IMR-90 (cell line): ENCODE data around the gene GCLC.

Experiments used
- BHLHE40 ChIP-seq: fragments of 150-350 bp; IDR thresholded peaks from 2 replicates; pipeline ENCODE4 v1.6.1; 2016; ENCODE audit warnings: mild to moderate bottlenecking, low read depth, low read length
- CTCF ChIP-seq: conservative IDR thresholded peaks from 2 replicates; pipeline ENCODE4 v1.5.1; 2012; ENCODE audit warnings: mild to moderate bottlenecking, low read depth, low read length, improper control_type of control experiment
- MAZ ChIP-seq: IDR thresholded peaks from 2 replicates; pipeline ENCODE4 v1.6.1; 2012; ENCODE audit warnings: low read depth, mild to moderate bottlenecking, low read length, improper control_type of control experiment, moderate library complexity, borderline replicate concordance
- MXI1 ChIP-seq: IDR thresholded peaks from 2 replicates; pipeline ENCODE4 v1.6.1; 2012; ENCODE audit warnings: low read depth, mild to moderate bottlenecking, low read length, moderate library complexity, borderline replicate concordance
- NFE2L2 ChIP-seq: fragments of 150-350 bp; IDR thresholded peaks from 2 replicates; pipeline ENCODE4 v1.6.1; 2016; ENCODE audit warnings: low read depth, mild to moderate bottlenecking, low read length
- POLR2A ChIP-seq: IDR thresholded peaks from 2 replicates; pipeline ENCODE4 v1.6.1; 2012; ENCODE audit warnings: mild to moderate bottlenecking, low read depth, low read length
- RAD21 ChIP-seq: IDR thresholded peaks from 2 replicates; pipeline ENCODE4 v1.6.1; 2012; ENCODE audit warnings: low read length, improper control_type of control experiment
- RFX5 ChIP-seq: IDR thresholded peaks from 2 replicates; pipeline ENCODE4 v1.8.0; 2012; ENCODE audit warnings: low read depth, mild to moderate bottlenecking, low read length, moderate library complexity
- SMC3 ChIP-seq: fragments of 150-350 bp; IDR thresholded peaks from 2 replicates; pipeline ENCODE4 v1.6.1; 2016; ENCODE audit warnings: low read depth, mild to moderate bottlenecking, antibody characterized with exemption, low read length, moderate library complexity
- USF2 ChIP-seq: fragments of 150-350 bp; IDR thresholded peaks from 2 replicates; pipeline ENCODE4 v1.6.1; 2017; ENCODE audit warnings: mild to moderate bottlenecking, antibody characterized with exemption, low read length, low read depth
- TF ChIP-seq, protein P1 (sequence below): fragments of 150-350 bp; IDR thresholded peaks from 2 replicates; pipeline ENCODE4 v1.6.1; 2016; ENCODE audit warnings: low read depth, mild to moderate bottlenecking, low read length, moderate library complexity, borderline replicate concordance

- no peak for TF ChIP-seq CTCF
- no peak for TF ChIP-seq BHLHE40
- no peak for TF ChIP-seq RFX5
- TF ChIP-seq POLR2A, result no peak
- TF ChIP-seq MAZ, result no peak
- TF ChIP-seq USF2, result no peak
- TF ChIP-seq RAD21, result no peak
- TF ChIP-seq NFE2L2, result no peak
- TF ChIP-seq, protein P1, sequence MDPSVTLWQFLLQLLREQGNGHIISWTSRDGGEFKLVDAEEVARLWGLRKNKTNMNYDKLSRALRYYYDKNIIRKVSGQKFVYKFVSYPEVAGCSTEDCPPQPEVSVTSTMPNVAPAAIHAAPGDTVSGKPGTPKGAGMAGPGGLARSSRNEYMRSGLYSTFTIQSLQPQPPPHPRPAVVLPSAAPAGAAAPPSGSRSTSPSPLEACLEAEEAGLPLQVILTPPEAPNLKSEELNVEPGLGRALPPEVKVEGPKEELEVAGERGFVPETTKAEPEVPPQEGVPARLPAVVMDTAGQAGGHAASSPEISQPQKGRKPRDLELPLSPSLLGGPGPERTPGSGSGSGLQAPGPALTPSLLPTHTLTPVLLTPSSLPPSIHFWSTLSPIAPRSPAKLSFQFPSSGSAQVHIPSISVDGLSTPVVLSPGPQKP, result no peak
- no peak for TF ChIP-seq SMC3
- no peak for TF ChIP-seq MXI1
Measured at GRCh38 chr6:53568776-53569616, 24.1 kb upstream of the GCLC start.
